Esophagus mucosa (tissue), 1 donor: ENCODE measurements around the gene ANO7. TPM values are rescaled to one million over a fixed set of nuclear protein-coding genes. Genes with fewer than 3 reads are reported as not detected.

ENCODE experiments used
- ATAC-seq: fragments of 200-7000 bp; cut with Tn5 transposase; one replicate; pipeline ENCODE4 v1.9.1; 2020
- total RNA-seq: library from RNA; stranded (reverse); gene quantifications from one replicate; pipeline ENCODE4 v1.2.4, GENCODE V29; 2023
- donor health status: DM: yes; HTN: yes; CAD: no.

The ANO7 gene
- total RNA-seq, 1 donor from 2014 or later: 0.12 TPM

GRCh38 chr2:241229563-241230401, 41.3 kb downstream of the ANO7 start:
- ATAC-seq: no peak

DNA sequence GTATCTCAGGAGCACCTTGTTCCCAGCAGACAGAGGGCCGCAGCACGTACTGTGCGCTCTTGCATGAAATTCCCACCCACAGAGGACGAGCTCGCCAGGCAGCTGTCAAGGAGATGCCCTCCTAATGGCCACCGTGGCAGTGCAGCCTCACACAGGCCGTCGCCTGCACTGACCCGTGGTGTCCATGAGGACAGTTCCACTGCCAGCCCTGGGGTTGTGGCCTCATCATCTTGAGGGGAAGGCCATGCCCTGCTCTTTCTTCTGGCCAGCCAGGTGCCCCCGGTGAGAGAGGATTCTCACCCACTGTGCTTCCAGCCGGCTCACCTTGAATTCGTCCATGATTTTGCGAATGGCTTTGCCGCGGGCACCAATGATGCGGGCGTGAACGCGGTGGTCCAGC, 42.0 kb downstream of the ANO7 start:
- ATAC-seq: no peak

- ATAC-seq: no peak
These were observed 44.5 kb downstream of the ANO7 start for GRCh38 chr2:241232736-241233575.

DNA sequence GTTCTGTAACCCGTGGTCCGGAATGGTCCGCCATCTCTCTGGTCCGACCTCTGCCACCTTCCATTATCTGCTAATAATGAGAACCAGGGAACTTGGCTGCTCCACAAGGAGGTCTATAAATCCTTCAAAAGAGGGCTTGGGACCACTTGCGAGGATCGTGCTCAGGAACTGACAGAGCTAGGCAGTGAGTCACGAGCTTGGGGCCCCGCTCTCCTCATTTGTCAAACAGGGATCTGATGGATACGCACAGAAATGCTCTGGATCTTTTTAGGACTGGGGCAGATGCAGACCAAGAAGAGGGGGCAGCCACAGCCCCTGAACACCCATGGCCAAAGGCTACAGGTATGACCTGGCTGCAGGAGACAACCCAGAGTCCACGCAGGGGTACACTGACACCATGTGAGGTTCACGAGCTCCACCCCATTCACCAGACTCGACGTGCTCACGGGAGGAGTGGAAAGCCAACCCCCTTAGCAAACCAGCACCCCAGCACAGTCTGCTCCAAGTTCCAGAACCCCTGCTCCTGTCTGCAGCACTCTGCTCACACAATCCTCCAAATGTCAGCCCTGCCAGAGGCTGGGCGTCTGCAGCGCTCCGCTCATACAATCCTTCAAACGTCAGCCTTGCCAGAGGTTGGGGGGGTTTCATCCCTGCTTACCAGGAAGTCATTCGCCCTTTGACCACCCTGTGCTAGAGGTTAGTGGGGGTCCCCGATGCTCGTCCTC, 45.8 kb downstream of the ANO7 start:
- no peak for ATAC-seq

DNA sequence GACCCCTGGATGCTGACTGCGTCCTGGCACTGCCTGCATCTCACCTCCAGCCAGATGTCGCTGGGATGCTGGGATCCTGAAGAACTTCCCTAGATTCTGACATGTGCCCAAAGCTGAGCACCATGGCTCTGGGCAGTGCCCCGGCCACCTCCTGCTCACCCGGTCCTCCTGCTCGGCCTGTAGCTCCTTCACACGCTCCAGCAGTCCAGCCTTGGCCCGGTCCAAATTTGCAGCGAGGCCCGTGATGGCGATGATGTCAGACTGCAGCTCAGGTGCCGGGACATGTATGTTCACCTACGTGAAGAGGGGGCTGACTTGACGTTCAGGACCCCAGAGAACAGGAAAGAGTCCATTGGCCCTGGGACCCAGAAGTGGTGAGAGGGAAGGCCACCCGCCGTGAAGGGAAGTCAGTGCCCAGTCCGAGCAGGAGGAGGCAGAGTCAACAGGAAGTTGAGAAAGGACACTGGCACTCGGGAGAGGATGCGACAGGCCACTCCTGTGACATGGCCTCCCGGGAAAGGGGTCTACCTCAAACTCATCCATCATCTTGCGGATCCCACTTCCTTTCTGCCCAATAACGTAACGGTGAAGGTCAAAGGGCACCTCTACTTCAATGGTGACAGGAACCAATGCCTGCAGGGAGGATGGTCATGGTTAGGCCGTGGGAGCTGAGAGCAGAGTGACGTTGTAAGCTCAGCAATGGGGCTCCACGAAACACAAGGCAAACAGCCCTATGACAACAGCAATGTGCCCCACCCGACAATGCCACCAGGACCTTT, 46.7 kb downstream of the ANO7 start:
- ATAC-seq: no peak

GRCh38 chr2:241235859-241236593, 47.5 kb downstream of the ANO7 start:
- no peak for ATAC-seq

DNA sequence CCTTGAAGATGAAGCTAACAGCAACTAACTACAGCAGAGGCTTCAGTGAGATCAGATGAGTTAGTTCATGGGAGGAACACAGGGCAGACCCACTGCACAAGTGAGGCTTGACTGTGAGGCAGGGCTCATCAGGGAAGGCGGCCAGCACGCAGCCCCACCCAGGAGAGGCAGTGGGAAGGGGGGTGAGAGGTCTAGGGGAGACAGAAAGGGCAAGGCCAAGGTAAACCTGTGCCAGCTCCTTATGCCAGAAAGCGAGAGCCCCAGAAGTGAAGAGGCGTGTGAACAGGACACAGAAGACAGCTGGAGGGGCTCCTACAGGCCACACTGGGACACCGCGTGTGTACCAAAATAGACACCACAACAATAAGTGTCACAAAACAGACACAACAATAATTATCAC, 48.6 kb downstream of the ANO7 start:
- ATAC-seq: no peak

- no peak for ATAC-seq
These were observed 49.5 kb downstream of the ANO7 start for GRCh38 chr2:241237949-241238371.

- no peak for ATAC-seq
These were observed 50.3 kb downstream of the ANO7 start for GRCh38 chr2:241238693-241239198.

GRCh38 chr2:241239552-241240202, 51.2 kb downstream of the ANO7 start:
- ATAC-seq: no peak

DNA sequence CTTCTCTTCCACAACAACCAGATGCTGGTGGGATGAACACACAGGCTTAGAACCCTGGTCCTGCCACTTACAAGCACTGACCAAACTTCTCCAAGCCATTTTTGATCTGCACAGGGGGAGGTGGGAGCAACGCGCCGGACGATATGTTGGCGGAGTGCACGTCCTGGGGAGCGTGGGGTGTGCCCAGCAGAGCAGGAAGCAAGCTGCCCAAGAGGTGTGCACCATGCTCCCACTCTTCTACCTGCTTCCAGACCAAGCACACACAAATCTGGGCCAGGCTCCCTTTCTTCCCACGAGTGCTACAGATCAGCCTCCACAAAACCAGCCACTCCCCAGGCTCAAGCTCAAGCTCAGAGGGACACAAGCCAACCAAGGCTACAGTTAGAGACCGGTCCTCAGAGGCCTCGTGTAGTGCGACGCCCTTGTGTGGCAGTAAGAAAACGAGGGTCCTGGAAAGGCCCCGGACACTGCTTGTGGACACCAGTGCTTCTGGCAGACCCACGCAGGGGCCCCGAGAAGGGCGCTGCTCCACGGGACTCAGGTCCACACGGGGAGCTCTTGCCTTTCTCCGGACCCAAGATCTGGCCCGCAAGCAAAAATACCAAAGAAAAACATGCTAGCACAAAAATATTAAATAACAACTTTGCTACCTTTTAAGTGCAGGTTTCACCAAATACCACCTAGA, 52.0 kb downstream of the ANO7 start:
- no peak for ATAC-seq

GRCh38 chr2:241241669-241242068, 53.2 kb downstream of the ANO7 start:
- no peak for ATAC-seq

DNA sequence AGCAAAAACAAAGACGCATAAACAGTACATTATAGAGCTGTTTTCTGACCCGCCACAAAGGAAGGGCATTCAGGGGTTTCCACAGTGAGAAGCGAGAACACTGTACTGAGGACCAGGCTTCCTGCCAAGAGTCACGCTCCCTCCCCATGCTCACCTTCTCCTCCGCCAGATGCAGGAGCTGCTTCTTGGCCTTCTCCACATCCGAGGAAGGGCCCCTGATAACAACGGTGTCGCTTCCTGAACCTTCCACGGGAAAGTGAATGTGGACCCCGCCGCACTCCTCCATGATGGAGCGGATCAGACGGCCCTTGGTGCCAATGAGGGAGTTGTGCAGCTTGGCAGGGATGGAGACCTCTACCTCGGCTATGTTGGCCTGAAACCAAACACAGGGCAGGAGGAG, 53.8 kb downstream of the ANO7 start:
- ATAC-seq: no peak

DNA sequence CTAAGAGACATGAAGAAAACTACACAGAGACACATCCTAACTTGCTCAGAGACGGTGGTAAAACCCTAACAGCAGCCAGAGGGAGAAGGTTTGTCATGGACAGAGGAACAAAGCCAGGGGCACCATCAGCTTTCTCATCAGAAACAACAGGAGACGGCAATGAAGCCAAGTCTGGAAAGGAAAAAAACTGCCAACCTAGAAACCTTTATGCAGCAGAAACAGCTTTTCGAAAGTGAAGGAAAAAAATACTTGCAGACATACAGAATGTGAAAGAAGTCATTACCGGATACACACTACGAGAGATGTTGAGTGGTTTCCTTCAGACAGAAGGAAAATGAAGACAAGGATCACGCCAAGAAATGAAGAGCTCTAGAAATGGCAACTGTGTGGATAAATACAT, 55.9 kb downstream of the ANO7 start:
- ATAC-seq: no peak

DNA sequence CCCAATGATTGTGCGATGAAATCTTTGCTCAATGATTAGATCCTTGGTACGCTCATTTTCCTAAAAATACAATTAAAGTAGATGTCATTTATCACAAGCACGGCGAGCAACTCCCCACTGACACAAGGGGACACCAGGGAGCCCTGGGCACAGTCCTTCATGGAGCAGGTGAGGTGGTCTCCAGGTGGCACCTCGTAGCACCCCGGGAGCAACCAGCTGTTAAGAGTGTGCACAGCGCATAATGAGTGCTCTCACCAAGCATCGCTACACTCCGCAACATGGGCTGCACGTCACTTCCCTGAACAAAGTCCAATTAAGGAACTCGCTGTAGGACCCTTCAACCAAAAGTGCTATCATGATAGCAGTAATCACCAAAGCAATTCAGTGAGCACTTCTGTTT, 59.8 kb downstream of the ANO7 start:
- no peak for ATAC-seq

DNA sequence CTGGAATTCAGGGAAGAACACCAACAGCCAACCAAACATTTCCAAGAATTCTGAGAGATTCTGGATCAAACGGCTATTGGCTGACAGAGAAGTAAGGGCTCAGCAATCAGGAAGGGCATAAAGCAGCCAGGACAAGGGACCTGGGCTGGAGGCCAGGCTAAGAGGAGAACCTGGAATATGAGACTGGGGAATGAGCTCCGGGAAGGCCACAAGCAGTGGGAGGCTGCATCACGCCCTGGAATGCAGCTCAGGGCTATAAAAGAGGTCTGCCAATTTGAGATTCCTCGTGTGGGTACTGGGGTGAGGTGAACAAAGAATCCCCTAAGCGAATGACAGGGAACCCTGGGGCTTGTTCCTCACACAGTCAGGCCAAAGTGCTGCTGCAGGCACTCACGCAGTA, 60.4 kb downstream of the ANO7 start:
- ATAC-seq: no peak

- no peak for ATAC-seq
These were observed 61.2 kb downstream of the ANO7 start for GRCh38 chr2:241249654-241250053.

- ATAC-seq: no peak
These were observed 64.5 kb downstream of the ANO7 start for GRCh38 chr2:241252778-241253475.

DNA sequence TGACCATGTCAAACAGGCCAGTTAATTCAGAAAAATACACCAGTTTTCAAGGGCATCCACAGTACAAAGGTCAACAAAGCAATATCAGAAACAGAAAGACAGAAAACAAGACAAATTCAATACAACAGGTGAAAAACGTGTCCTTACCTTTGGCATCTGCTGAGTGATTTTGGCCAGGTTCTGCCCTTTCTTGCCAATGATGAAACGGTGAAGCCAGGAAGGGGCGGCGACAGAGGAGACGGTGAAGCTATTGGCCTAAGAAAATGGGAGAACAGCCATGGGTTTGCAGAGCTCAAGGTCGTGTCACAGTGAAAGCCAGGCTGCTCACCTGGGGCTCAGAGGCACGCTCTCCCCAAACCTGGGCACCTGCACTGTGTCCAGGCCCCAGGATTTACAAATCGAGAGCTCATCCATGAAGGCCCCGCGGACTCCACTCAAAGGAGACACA, 66.5 kb downstream of the ANO7 start:
- ATAC-seq: no peak
